HG03097 (cell line): ENCODE results near the gene ZNF418.

Experiments
- ATAC-seq: cut with Tn5 transposase; IDR thresholded peaks from one replicate; pipeline ENCODE4 v1.9.1; 2021; ENCODE audit not compliant: unreplicated experiment, low FRiP score

Gene ZNF418

GRCh38 chr19:57934820-57935665 is at the start of gene ZNF418:
Gene ZNF418, minus strand, starts transcription at chr19:57935402. Its CDS starts 1,580 bp downstream, at chr19:57933822.
- peak; percentile 65 for ATAC-seq

GRCh38 chr19:57978586-57979289 is 43.5 kb upstream of the ZNF418 start:
- no peak for ATAC-seq

- ATAC-seq: no peak
Observed at GRCh38 chr19:57974434-57974833, 39.2 kb upstream of the ZNF418 start, which contains the start of gene C19orf18. Gene C19orf18, minus strand, starts transcription at chr19:57974534. Its CDS starts 102 bp downstream, at chr19:57974432.

GRCh38 chr19:57964761-57965160 is 29.6 kb upstream of the ZNF418 start:
- ATAC-seq: no peak

GRCh38 chr19:57961785-57962184 is 26.6 kb upstream of the ZNF418 start:
- ATAC-seq: no peak

GRCh38 chr19:57954996-57955395 is 19.8 kb upstream of the ZNF418 start:
- no peak for ATAC-seq

GRCh38 chr19:57949702-57950101 is 14.5 kb upstream of the ZNF418 start:
- no peak for ATAC-seq

- no peak for ATAC-seq
Observed at GRCh38 chr19:57949296-57949695, 14.1 kb upstream of the ZNF418 start.

GRCh38 chr19:57947419-57948134 is 12.4 kb upstream of the ZNF418 start, which contains the start of gene ZNF256:
Gene ZNF256, minus strand, starts transcription at chr19:57947706. Its CDS starts 232 bp downstream, at chr19:57947474.
- peak; percentile 90 for ATAC-seq

- peak; percentile 18 for ATAC-seq
Observed at GRCh38 chr19:57947088-57947418, 11.9 kb upstream of the ZNF418 start.

GRCh38 chr19:57946316-57946715 is 11.1 kb upstream of the ZNF418 start:
- ATAC-seq: no peak

- ATAC-seq: no peak
Observed at GRCh38 chr19:57941593-57941992, 6.4 kb upstream of the ZNF418 start.

- ATAC-seq: no peak
Observed at GRCh38 chr19:57935731-57936130, 529 bp upstream of the ZNF418 start.

GRCh38 chr19:57927587-57927986 is 7.6 kb downstream of the ZNF418 start:
- no peak for ATAC-seq

GRCh38 chr19:57916168-57916995 is 18.8 kb downstream of the ZNF418 start, which contains the start of gene ZNF417:
Gene ZNF417, minus strand, starts transcription at chr19:57916592. Its CDS starts 181 bp downstream, at chr19:57916411.
- peak; percentile 94 for ATAC-seq

GRCh38 chr19:57914531-57914930 is 20.7 kb downstream of the ZNF418 start:
- ATAC-seq: no peak

GRCh38 chr19:57907394-57907793 is 27.8 kb downstream of the ZNF418 start:
- no peak for ATAC-seq

GRCh38 chr19:57905258-57905657 is 29.9 kb downstream of the ZNF418 start:
- no peak for ATAC-seq

GRCh38 chr19:57903618-57904184 is 31.5 kb downstream of the ZNF418 start:
- ATAC-seq: no peak

GRCh38 chr19:57900311-57900710 is 34.9 kb downstream of the ZNF418 start:
- no peak for ATAC-seq
